SU-DHL-6 (cell line): ENCODE data around the gene C6orf52.
"Not testable (repeated sequence)": the region's sequence is repeated elsewhere in the genome, so short reads cannot be mapped to it uniquely, and the experiment has no call there.

Source experiments
- H2AFZ ChIP-seq: fragments of 200-600 bp; sonication (generic); 2 replicates; pipeline ENCODE4 v1.6.1; 2014; ENCODE audit warnings: low read depth, mild to moderate bottlenecking, moderate library complexity, mixed read lengths, antibody characterized with exemption, low read length; ENCODE audit not compliant: severe bottlenecking
- H3F3A ChIP-seq: fragments of 200-600 bp; shearing (Covaris generic); 2 replicates; pipeline ENCODE4 v1.6.0; 2016; ENCODE audit warnings: antibody characterized with exemption, mild to moderate bottlenecking; ENCODE audit not compliant: insufficient read depth
- H3K27ac ChIP-seq: fragments of 200-600 bp; sonication (generic); 2 replicates; pipeline ENCODE4 v1.5.1; 2016; ENCODE audit warnings: low read depth, mild to moderate bottlenecking, low read length, moderate library complexity, mixed read lengths
- H3K27me3 ChIP-seq: fragments of 200-600 bp; sonication (generic), shearing (Covaris generic); 2 replicates; pipeline ENCODE4 v1.6.0; 2014; ENCODE audit warnings: mild to moderate bottlenecking, low read length
- H3K36me3 ChIP-seq: fragments of 200-600 bp; sonication (generic); 2 replicates; pipeline ENCODE4 v1.6.1; 2014; ENCODE audit warnings: mild to moderate bottlenecking, low read length, mixed read lengths
- H3K4me2 ChIP-seq: fragments of 300-600, 200-600 bp; shearing (Covaris generic), sonication (generic); 2 replicates; pipeline ENCODE4 v1.6.0; 2014; ENCODE audit warnings: low read length, low read depth, mild to moderate bottlenecking; ENCODE audit not compliant: poor library complexity, severe bottlenecking
- H3K4me3 ChIP-seq: fragments of 200-600 bp; sonication (generic); 2 replicates; pipeline ENCODE4 v1.5.1; 2014; ENCODE audit warnings: antibody characterized with exemption, low read length, mild to moderate bottlenecking, mixed read lengths; ENCODE audit not compliant: insufficient read depth, poor library complexity, severe bottlenecking
- H3K79me2 ChIP-seq: fragments of 200-600 bp; sonication (generic); 2 replicates; pipeline ENCODE4 v1.6.1; 2014; ENCODE audit warnings: mild to moderate bottlenecking, low read length, moderate library complexity; ENCODE audit not compliant: insufficient read depth
- H3K9ac ChIP-seq: fragments of 200-600 bp; sonication (generic); 2 replicates; pipeline ENCODE4 v1.7.0; 2014; ENCODE audit warnings: mild to moderate bottlenecking, low read length
- H3K9me2 ChIP-seq: fragments of 200-600 bp; sonication (generic); replicated peaks from 2 replicates; pipeline ENCODE4 v1.6.1; 2014; ENCODE audit warnings: low read length; ENCODE audit not compliant: insufficient read depth
- H3K9me3 ChIP-seq: fragments of 200-600 bp; sonication (generic); 2 replicates; pipeline ENCODE4 v1.6.1; 2014; ENCODE audit warnings: low read length, mixed read lengths; ENCODE audit not compliant: insufficient read depth
- H4K20me1 ChIP-seq: fragments of 200-600 bp; sonication (generic); 2 replicates; pipeline ENCODE4 v1.6.1; 2014; ENCODE audit warnings: low read depth, mild to moderate bottlenecking, antibody characterized with exemption, low read length, moderate library complexity, mixed read lengths
- CTCF ChIP-seq: fragments of 200-600 bp; sonication (generic); IDR thresholded peaks from one replicate; pipeline ENCODE4 v1.5.1; 2017; ENCODE audit warnings: antibody characterized with exemption, mild to moderate bottlenecking, low read length, moderate library complexity; ENCODE audit not compliant: insufficient read depth, poor library complexity, severe bottlenecking
- EZH2phosphoT487 ChIP-seq: fragments of 200-600 bp; sonication (generic), shearing (Covaris generic); conservative IDR thresholded peaks from 2 replicates; pipeline ENCODE4 v1.6.1; 2018; ENCODE audit warnings: mild to moderate bottlenecking, antibody characterized with exemption, low read length, moderate library complexity, mixed read lengths

The C6orf52 gene

DNA sequence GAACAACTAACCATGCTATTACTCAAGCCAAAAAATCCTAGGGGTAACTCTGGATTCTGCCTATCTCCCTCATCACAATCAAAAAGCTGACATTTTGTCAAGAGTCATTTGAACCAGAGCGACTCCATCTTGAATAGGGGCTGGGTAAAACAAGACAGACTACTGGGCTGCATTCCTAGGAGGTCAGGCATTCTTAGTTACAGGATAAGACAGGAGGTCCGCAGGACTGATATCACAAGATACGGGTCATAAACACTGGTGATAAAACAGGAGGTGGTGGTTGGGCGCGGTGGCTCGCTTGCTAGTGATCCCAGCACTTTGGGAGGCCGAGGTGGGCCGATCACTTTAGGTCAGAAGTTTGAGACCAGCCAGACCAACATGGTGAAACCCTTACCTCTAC lies 32.2 kb downstream of the C6orf52 start:
- H3K36me3 ChIP-seq = no peaks in the 10 kb centered on the region
- no peak overlapping the region for H3K27ac ChIP-seq
- H3K9me2 ChIP-seq = no peaks in the 10 kb centered on the region
- H3K79me2 ChIP-seq = no peaks in the 10 kb centered on the region
- no peaks in the 10 kb centered on the region for H4K20me1 ChIP-seq
- no peak overlapping the region for H3K9ac ChIP-seq
- H3K4me3 ChIP-seq = no peak overlapping the region
- H3K27me3 ChIP-seq = no peaks in the 10 kb centered on the region
- TF ChIP-seq EZH2phosphoT487 = no peak
- TF ChIP-seq CTCF = no peak
- no peak overlapping the region for H3K4me2 ChIP-seq
- H3F3A ChIP-seq = no peaks in the 10 kb centered on the region
- no peak overlapping the region for H2AFZ ChIP-seq
- no peaks in the 10 kb centered on the region for H3K9me3 ChIP-seq

DNA sequence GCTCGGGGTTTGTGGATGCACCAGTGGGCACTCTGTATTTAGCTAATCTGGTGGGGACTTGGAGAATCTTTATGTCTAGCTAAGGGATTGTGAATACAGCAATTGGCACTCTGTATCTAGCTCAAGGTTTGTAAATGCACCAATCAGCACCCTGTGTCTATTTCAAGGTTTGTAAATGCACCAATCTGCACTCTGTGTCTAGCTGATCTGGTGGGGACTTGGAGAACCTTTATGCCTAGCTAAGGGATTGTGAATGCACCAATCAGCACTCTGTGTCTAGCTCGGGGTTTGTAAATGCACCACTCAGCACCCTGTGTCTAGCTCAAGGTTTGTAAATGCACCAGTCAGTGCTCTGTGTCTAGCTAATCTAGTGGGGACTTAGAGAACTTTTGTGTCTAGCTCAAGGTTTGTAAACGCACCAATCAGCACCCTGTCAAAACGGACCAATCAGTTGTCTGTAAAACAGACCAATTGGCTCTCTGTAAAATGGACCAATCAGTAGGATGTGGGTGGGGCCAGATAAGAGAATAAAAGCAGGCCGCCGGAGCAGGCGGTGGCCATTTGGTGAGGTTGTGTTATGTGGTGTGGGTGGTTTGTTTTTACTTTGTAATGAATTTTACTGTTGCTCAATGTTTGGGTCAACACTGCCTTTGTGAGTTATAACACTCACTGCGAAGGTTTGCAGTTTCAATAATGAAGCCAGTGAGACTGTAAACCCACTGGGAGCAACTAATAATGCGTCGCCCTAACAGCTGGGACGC lies 33.8 kb downstream of the C6orf52 start:
- H3K9ac ChIP-seq, H3K27ac ChIP-seq, H3K79me2 ChIP-seq, H3K9me2 ChIP-seq, H2AFZ ChIP-seq, H4K20me1 ChIP-seq, H3K9me3 ChIP-seq, H3K36me3 ChIP-seq, H3K27me3 ChIP-seq, H3F3A ChIP-seq, H3K4me2 ChIP-seq, H3K4me3 ChIP-seq: not testable (repeated sequence)

GRCh38 chr6:10659699-10660348 lies 34.6 kb downstream of the C6orf52 start:
- no peaks in the 10 kb centered on the region for H3K27me3 ChIP-seq
- no peak overlapping the region for H3K4me2 ChIP-seq
- H3K9me3 ChIP-seq = no peaks in the 10 kb centered on the region
- no peak for TF ChIP-seq CTCF
- no peaks in the 10 kb centered on the region for H3F3A ChIP-seq
- H3K9me2 ChIP-seq = no peaks in the 10 kb centered on the region
- H4K20me1 ChIP-seq = no peaks in the 10 kb centered on the region
- H3K27ac ChIP-seq = no peak overlapping the region
- no peak overlapping the region for H3K9ac ChIP-seq
- no peak overlapping the region for H2AFZ ChIP-seq
- no peak overlapping the region for H3K4me3 ChIP-seq
- no peaks in the 10 kb centered on the region for H3K36me3 ChIP-seq
- H3K79me2 ChIP-seq = no peaks in the 10 kb centered on the region
